HG02610 (cell line): ENCODE measurements around the gene COL6A2.
"Not testable (repeated sequence)": the region's sequence is repeated elsewhere in the genome, so short reads cannot be mapped to it uniquely, and the experiment has no call there.

ENCODE experiments used
- ATAC-seq: cut with Tn5 transposase; IDR thresholded peaks from one replicate; pipeline ENCODE4 v1.9.1; 2021; ENCODE audit warnings: mild to moderate bottlenecking, moderate library complexity; ENCODE audit not compliant: unreplicated experiment

COL6A2 gene

GRCh38 chr21:46060596-46061061 is 37.3 kb upstream of the COL6A2 start:
- ATAC-seq, result no peak

- ATAC-seq, result no peak
These were observed 36.8 kb upstream of the COL6A2 start for GRCh38 chr21:46061063-46061462.

GRCh38 chr21:46061518-46061917 is 36.4 kb upstream of the COL6A2 start:
- ATAC-seq, result no peak

- ATAC-seq, result no peak
These were observed 36.0 kb upstream of the COL6A2 start for GRCh38 chr21:46061950-46062349.

- no peak for ATAC-seq
These were observed 35.3 kb upstream of the COL6A2 start for GRCh38 chr21:46062471-46063211.

GRCh38 chr21:46063227-46063626 is 34.7 kb upstream of the COL6A2 start:
- ATAC-seq, result no peak

GRCh38 chr21:46063734-46064680 is 33.9 kb upstream of the COL6A2 start:
- no peak for ATAC-seq

GRCh38 chr21:46064870-46065214 is 33.1 kb upstream of the COL6A2 start:
- ATAC-seq, result no peak

GRCh38 chr21:46065215-46065913 is 32.5 kb upstream of the COL6A2 start:
- no peak for ATAC-seq

GRCh38 chr21:46065914-46066551 is 31.9 kb upstream of the COL6A2 start:
- ATAC-seq, result no peak

GRCh38 chr21:46066591-46067331 is 31.2 kb upstream of the COL6A2 start:
- ATAC-seq, result no peak

- ATAC-seq, result no peak
These were observed 30.3 kb upstream of the COL6A2 start for GRCh38 chr21:46067505-46068201.

GRCh38 chr21:46068516-46069079 is 29.3 kb upstream of the COL6A2 start:
- no peak for ATAC-seq

GRCh38 chr21:46069166-46069565 is 28.7 kb upstream of the COL6A2 start:
- no peak for ATAC-seq

GRCh38 chr21:46069719-46070279 is 28.1 kb upstream of the COL6A2 start:
- ATAC-seq, result no peak

GRCh38 chr21:46071082-46071481 is 26.8 kb upstream of the COL6A2 start:
- ATAC-seq, result no peak

- ATAC-seq, result not testable (repeated sequence)
These were observed 21.2 kb upstream of the COL6A2 start for GRCh38 chr21:46076724-46077123.

- no peak for ATAC-seq
These were observed 20.2 kb upstream of the COL6A2 start for GRCh38 chr21:46077674-46078101.
